SKM-1 treated with dmso at 0.1 percent for 144 hours (cell line): Measurements from ENCODE around the gene USB1.
A peak's percentile ranks its signal among the peaks of the same experiment; 100 is the strongest.
"Not testable (repeated sequence)": the region's sequence is repeated elsewhere in the genome, so short reads cannot be mapped to it uniquely, and the experiment has no call there.

Source experiments
- DNase-seq: peaks from one replicate; lab custom pipeline; 2025; ENCODE audit not compliant: unreplicated experiment; lab: John Stamatoyannopoulos, UW

The USB1 gene

DNA sequence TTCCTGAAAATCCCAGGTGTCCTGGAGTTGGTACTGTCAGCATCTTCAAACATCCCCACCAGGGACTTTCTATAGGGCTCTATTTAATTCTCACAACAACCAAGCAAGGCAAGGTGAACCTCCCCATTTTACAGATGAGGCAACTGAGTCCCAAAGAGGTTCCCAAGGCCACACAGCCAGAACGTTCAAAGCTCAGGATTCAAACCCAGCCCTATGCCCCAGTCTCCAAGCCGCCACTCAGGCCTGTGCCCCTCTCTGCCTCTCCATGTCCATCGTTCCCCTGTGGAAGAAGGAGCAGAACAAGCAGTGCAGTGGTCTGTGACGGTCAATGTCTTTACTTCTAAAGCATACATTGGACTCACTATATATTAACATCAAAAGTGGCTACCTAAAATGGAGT lies 6.8 kb upstream of the USB1 start:
- DNase-seq = no peak

GRCh38 chr16:57994778-57995177 lies 6.4 kb upstream of the USB1 start:
- peak; percentile 80 for DNase-seq

DNA sequence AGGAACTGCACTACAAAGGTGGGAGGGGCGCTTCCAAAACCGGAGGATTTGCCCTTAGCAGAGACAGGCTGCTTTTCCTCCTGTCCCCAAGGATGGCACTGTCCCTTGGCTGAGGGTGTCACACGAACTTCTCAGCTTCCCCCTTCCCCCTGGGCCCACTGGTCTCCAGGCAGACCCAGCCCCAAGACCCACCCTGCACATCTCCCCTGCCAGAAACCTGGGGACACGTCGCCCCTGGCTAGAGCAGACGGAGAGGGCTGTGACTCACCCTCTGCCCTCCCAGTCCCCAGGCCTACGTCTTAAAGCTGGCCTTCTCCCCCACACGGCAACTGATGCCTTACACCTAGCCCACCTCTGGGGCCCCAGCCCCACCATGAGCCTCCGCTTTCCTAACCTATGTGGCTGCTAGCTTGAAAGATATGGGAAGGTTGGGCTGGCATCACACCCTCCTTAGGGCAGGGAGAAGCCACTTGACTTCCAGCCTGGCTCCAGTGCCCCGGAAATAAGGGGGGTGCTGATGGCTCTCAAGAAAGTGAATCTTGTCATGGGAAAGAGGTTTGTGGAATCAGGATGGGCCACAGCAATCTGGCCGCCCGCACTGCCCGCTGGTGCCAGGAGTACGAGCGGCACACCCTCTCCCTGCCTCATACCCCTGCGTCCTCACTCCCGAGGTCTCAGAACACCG lies 5.3 kb upstream of the USB1 start:
- DNase-seq = no peak

GRCh38 chr16:57996406-57997175 lies 4.6 kb upstream of the USB1 start:
- DNase-seq = no peak

- DNase-seq = no peak
Observed at GRCh38 chr16:57997176-57997527, 4.1 kb upstream of the USB1 start.

- DNase-seq = no peak
Observed at GRCh38 chr16:57997528-57998265, 3.5 kb upstream of the USB1 start.

DNA sequence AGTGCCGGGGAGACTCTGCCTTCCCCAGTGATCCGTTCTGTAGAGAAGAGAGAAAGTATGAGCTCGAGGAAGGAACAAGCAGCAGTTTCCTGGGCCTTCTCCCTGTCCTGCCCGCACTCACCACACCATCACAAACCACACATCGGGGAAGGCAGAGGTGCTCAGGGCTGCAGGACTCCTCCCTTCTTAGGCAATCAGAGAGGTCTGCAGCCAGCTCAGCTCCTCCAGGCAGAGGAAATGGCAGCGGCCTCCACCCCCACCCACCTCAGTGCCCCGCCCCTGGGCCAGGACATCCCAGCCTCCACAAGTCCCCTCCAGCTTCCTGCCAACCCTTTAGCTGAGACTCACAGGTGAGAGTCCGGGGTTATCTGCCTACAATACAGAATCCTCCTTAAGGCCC lies 2.7 kb upstream of the USB1 start:
- peak; percentile 91 for DNase-seq

- no peak for DNase-seq
Observed at GRCh38 chr16:57998992-57999365, 2.2 kb upstream of the USB1 start.

DNA sequence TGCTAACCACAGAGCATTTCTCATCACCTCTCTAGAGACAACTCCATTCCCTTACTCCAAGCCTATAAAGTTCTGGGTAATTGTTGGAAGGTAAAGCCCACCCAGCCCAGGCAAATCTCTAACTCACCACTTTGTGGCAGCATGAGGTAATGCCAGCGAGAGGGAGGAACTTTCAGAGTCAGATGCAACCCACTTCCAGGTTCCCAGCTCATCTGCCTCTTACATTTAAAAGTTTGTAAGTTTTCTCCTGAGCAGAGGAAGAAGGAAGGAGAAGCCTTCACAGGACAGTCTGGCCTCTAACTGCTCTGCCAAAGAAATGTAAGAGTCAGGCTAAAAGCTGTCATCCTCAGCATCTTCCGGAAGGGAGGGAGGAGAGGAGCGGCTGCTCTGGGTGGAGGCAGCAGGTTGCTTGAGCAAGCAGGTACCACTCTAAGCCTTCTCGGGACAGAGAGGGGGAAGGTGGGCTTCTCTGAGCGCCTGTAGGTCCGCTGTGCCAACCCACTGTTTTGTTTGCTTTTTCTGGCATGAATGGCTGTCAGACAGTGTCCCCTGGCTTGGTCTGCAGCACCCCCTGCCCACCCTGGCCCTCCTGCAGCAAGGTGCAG lies 1.7 kb upstream of the USB1 start:
- DNase-seq = peak; percentile 11

GRCh38 chr16:57999971-58000705 lies 1.1 kb upstream of the USB1 start, which contains the start of gene ZNF319:
Gene ZNF319, minus strand, starts transcription at chr16:58000672. Its CDS starts 2,407 bp downstream, at chr16:57998265.
- peak; percentile 32 for DNase-seq

DNA sequence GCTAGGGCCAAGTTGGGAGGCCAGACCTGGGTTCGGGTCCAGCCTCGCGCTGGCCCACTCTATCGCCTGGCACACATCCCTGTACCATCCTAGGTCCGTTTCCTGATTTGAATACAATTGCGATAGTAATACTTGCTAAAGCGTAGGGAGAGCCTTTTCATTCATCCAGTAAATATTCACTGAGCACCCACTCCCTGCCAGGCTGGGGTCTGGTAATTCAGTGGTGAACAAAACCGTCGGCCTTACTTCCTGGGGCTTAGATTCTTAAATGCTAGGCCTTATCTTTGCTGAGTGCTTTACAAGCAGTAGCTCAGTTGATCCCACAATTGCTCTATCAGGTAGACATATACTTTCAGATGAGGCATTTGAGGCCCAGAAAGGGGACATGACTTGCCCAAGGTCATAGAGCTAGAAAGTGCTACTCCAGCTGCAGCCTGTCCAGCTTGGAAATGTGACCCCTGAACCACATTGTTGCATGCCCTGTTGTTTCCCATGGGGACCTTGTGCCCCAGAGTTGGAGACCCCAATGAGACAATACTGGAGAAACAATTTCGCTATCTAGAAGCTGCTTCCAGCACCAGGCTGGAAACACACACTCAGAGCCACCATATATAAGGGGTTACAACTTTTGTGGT lies 691 bp downstream of the USB1 start:
- no peak for DNase-seq

DNA sequence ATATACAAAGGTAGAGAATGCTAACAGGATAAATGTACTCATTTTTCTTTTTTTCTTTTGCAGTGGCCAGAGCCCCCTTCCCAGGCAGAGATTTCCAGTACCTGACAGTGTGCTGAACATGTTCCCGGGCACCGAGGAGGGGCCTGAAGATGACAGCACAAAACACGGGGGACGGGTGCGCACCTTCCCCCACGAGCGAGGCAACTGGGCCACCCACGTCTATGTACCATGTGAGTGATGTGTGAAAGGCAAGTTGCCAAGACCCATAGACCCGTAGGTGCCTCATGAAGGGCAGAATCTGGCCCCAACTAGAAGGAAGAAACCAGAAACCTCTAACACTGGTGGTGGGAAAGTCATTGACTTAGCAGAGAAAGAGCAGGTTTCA lies 1.2 kb downstream of the USB1 start:
- no peak for DNase-seq

- DNase-seq = no peak
Observed at GRCh38 chr16:58002936-58003335, 1.7 kb downstream of the USB1 start.

DNA sequence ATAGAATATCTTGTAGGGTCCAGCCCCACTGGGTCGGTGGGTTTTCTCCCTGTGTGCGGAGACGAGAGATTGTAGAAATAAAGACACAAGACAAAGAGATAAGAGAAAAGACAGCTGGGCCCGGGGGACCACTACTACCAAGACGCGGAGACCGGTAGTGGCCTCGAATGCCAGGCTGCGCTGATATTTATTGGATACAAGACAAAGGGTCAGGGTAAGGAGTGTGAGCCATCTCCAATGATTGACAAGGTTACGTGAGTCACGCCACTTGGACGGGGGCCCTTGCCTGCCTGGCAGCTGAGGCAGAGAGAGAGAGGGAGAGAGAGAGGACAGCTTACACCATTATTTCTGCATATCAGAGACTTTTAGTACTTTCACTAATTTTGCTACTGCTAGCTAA lies 3.5 kb downstream of the USB1 start:
- DNase-seq = not testable (repeated sequence)

GRCh38 chr16:58009856-58010416 lies 8.7 kb downstream of the USB1 start:
- DNase-seq = no peak

DNA sequence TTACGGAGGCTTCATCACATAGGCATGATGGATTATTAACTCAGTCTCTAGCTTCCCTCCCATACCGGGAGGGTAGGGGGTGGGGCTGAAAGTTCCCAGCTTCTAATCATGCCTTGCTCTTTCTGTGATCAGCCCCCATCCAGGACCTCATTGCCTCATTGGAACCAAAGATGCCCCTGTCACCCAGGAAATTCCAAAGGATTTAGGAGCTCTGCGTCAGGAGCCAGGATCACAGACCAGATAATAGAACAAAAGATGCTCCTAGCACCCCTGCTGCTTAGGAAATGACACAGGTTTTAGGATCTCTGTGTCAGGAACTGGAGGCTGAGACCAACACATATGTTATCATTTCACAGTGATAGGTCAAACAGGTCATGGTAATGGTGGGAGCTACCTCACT lies 9.7 kb downstream of the USB1 start:
- no peak for DNase-seq

- no peak for DNase-seq
Observed at GRCh38 chr16:58011652-58012051, 10.4 kb downstream of the USB1 start.

DNA sequence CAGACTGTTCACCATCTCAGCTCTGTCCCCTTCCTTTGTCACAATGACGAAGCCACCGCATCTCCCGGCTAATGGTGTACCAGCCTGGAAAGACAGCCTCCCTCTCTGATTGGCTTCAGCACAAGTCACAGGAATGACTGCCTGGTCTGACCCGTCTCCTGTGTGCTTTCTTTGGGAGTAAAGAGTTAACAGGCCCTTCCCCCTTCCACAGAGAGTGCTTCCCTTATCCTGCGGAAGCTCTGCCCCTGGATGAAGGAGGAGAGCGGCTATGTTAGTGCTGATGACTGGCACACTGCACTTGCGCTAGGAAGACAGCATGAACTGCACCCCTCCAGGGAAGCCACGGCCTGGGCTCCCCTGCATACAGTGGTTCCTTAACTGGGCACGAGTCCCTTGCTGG lies 11.3 kb downstream of the USB1 start:
- DNase-seq = no peak

DNA sequence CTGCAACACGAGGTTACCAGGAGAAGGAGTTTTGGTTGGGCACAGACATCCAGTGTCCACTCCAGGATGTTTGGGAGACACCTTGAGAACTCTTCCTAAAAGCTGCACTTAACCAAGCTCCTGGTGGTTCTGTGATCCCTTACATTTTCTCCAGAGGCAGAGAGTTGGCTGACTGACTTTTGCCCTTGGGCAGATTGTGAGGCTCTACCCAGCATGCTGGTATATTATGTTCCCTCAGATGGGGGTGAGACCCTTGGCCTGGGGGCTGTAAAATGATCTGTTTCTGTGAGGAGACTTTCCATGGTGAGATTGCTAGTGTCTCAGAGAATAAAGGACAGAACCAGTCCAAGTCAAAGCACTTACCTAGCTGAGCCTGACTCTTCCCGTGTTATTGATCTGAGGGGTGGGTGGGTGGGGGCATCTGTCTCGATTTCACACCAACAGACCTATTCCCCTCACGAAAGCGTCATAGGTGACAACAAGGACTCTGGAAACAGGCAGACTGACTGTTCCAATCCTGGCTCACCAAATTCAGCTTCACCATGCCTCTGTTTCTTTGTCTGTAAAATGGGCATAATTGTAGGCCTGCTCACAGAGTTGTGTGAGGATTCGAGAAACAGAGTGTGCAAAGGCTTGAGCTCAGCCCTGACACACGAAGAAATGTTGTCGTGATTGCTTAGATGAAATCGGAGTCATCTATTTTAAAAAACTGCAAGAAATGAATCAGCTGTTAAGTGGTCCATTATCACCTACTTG lies 12.2 kb downstream of the USB1 start:
- no peak for DNase-seq
